ENCODE measurements around the gene SPDYE16.
"Not testable (repeated sequence)": the region's sequence is repeated elsewhere in the genome, so short reads cannot be mapped to it uniquely, and the experiment has no call there.

Gene SPDYE16

DNA sequence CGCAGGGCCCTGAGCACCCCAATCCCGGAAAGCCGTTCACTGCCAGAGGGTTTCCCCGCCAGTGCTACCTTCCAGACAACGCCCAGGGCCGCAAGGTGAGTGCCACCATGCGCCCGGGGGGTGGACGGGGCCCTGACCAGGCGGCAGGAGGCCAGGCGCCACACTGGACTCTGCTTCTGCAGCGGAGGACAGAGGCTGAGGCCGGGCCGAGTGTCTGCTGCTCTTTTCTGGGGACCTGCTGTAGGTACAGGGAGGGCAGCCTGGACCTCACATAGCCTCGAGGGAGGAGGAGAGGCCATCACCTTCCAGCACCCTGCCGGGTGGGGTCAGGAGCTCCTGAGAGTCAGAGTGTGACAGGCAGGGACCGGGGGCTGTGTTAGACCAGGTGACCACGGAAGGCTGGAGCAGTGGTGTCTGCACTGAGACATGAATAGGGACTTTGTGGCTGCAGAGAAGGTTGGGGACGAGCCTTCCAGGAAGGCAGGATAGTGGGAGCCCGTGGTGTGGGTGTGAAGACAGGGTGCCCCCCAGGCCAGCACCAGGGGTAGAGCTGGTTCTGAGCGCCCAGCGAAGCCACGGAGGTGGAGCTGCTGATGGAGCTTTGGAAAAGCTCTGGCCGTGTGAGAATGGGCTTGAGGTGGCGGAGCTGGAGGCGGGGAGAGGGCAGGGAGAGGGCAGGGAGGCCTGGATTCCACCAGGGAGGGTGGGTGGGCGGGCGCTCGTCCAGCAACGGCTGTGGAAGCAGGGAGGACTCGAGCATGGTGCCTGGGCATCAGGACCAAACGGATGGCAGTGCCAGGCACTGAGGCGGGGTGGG, 38.5 kb downstream of the SPDYE16 start:
- not testable (repeated sequence) for DNase-seq (ENCODE audit: low read depth in 2 of 2)

- not testable (repeated sequence) for DNase-seq (ENCODE audit: low read depth in 2 of 2)
These were observed 39.9 kb downstream of the SPDYE16 start for GRCh38 chr7:76503244-76503643.

- DNase-seq (ENCODE audit: low read depth in 2 of 2): not testable (repeated sequence)
These were observed 40.3 kb downstream of the SPDYE16 start for GRCh38 chr7:76502836-76503235.

DNA sequence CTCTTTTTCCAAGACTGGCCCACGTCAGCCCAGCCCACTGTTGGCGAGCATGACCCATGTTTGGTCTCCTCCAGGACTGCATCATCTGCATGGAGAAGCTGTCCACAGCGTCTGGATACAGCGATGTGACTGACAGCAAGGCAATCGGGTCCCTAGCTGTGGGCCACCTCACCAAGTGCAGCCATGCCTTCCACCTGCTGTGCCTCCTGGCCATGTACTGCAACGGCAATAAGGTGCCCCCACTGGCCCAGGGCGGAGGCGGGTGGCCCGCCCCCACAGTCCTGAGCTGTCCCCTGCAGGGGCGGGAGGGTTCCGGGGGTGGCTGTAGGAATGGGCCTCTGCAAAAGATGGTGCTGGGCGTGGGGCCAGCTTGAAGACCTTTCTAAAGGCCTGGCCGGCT, 40.9 kb downstream of the SPDYE16 start:
- not testable (repeated sequence) for DNase-seq (ENCODE audit: low read depth in 2 of 2)

- not testable (repeated sequence) for DNase-seq (ENCODE audit: low read depth in 2 of 2)
These were observed 43.2 kb downstream of the SPDYE16 start for GRCh38 chr7:76499924-76500241.

DNA sequence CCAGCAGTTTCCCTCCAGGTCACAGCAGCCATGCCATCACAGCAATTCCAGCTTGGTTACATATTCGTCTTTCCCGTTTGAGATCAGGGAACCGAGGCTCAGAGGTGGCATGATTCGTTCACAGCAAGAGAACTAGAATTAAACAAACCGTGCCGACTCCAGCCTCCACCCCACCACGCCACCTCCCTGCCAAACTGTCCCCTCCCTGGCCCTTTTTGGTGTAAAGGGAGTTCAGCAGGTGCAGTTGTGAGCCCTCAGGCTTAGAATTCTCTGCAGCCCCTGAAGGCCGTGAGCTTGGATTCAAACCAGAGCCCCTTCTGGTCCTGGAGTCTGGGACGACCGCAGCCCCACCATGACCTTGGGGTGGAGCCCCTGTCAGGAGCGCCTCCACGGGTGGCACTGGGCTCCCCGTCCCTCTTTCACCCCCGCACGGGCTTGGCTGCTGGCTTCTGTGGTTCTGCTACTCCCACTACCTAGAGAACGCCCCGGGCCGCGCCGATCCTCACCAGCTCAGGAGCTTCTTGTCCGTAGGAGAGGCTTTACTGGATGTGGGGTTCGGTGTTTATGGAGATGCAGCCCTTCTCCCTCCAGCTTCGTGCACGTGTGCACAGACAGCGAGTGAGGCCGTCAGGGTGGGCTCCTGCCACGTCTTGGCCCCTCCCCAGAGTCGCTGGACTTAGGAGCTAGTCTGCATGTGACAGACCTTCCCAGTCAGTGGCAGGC, 43.7 kb downstream of the SPDYE16 start:
- DNase-seq (ENCODE audit: low read depth in 2 of 2): not testable (repeated sequence)

DNA sequence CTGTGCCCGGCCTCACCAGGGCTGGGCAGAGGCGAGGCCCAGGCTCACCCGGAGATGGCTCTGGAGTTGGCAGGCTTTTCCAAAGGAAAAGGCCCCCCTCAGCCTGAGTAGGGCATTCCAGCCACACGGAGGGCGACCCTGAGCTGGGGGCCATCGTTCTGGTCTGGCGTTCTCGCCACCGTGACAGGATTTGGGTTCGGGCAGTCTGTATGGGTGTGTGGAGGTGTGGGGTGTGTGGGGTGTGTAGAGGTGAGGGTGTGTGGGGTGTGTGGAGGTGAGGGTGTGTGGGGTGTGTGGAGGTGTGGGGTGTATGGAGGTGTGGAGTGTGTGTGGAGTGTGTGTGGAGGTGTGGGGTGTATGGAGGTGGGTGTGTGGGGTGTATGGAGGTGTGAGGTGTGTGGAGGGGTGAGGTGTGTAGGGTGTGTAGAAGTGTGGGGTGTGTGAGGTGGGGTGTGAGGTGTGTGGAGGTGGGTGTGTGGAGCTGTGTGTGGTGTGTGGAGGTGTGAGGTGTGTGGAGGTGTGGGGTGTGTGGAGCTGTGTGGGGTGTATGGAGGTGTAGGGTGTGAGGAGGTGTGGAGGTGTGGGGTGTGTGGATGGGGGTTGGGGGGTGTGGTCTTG, 44.4 kb downstream of the SPDYE16 start:
- not testable (repeated sequence) for DNase-seq (ENCODE audit: low read depth in 2 of 2)

DNA sequence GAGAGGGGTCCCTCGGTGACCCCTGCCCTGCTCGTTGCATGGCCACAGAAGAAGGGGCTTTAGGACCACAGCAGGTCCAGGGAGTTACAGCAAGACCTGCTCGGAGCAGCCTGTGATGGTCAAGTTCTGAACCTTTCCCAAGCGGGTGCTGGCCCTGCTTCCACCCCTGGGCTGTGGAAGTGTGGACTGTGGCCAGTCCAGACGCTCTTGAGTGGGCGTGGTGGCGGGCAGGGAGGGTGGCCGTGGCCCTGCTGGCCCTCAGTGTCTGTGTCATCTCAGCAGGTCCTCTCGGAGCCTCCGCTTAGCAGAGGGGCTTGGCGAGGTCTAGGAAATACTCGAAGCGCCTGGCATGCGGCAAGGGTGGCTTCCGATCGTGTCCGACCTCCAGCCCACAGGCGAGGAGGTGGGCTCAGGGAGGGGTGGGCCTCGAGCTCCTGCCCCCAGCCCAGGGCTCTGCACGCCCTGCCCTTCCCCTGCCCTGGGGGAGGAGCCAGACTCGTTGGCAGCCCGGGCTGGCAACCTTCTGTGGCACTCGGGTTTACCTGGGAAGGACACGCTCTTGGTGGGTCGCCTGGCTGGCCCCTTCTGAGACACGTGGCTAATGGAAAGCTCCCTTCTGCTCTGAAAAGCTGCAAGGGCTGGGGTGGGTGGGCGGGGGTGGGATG, 45.0 kb downstream of the SPDYE16 start:
- not testable (repeated sequence) for DNase-seq (ENCODE audit: low read depth in 2 of 2)

- not testable (repeated sequence) for DNase-seq (ENCODE audit: low read depth in 2 of 2)
These were observed 47.4 kb downstream of the SPDYE16 start for GRCh38 chr7:76495717-76496116.

GRCh38 chr7:76492139-76492538, 51.0 kb downstream of the SPDYE16 start:
- DNase-seq (ENCODE audit: low read depth in 2 of 2): not testable (repeated sequence)

DNA sequence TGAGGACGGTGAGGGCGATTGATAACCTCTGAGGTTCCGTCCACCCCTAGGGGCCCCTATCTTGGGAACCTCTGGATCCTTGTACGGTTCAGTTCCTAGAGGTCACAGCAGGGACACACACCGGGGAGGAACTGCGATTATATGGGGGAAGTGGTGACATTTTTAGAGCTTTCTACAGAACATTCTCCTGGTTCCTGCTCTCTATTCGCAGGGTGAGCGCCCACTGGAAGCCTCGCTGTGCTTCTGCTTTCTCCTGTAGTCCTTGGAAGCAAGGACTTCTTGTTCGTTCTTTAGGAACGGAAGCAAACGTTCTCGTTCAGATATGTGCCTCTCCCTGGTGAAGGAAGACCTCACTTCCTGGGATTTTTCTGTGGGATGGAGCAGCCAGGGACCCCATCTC, 55.1 kb downstream of the SPDYE16 start:
- DNase-seq (ENCODE audit: low read depth in 2 of 2): not testable (repeated sequence)

- peak in 1 of 2 donors; percentile 12 for DNase-seq (ENCODE audit: low read depth in 2 of 2)
These were observed 56.5 kb downstream of the SPDYE16 start for GRCh38 chr7:76486618-76487017.

DNA sequence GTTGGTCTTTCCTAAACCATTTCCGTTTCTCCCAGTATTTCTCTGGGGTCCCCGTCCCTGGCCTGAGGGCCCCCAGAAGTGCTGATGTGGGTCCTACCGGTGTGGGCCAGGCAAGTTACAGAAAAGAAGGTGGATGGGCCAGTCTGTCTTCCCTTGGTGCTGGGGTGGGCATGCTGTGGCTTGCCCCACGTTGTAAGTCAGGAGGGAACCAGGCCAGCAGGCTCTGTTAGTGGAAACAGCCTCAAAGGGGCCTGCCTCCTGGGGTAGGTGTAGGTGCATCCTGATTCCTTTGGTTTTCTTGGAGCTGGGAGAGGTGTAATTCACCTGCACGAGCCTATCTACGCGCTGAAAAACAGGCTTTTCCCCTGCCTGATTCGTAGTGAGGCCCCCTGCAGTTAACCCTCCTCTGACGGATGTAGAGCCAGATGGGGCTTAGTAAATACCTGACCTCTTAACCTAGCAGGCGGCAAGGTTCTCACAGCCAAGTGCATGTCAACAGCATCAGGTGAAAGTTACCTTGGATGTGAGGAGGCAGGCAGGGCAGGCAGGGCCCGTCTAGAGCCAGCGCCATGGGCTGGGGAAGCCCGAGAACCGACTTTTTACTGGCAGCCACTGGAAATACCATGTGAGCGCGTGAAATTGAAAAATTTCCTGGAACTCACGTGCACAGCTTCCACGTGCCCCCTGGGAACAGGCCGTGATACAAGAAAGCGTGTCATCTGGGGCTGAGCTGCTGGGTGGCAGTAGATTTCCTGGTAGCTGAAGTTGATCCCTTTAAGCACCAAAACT, 57.1 kb downstream of the SPDYE16 start:
- DNase-seq (ENCODE audit: low read depth in 2 of 2): not testable (repeated sequence)

- DNase-seq (ENCODE audit: low read depth in 2 of 2): not testable (repeated sequence)
These were observed 58.6 kb downstream of the SPDYE16 start for GRCh38 chr7:76484456-76484855.

GRCh38 chr7:76483081-76483480, 60.0 kb downstream of the SPDYE16 start:
- not testable (repeated sequence) for DNase-seq (ENCODE audit: low read depth in 2 of 2)

- DNase-seq (ENCODE audit: low read depth in 2 of 2): not testable (repeated sequence)
These were observed 60.4 kb downstream of the SPDYE16 start for GRCh38 chr7:76482660-76483059.
